ENCODE measurements around the gene STEAP3.
A peak's percentile ranks its signal among the peaks of the same experiment; 100 is the strongest.

Gene STEAP3

GRCh38 chr2:119227346-119227745 is 3.7 kb downstream of the STEAP3 start:
- DNase-seq (ENCODE audit: low spot score) = peak; percentile 49

GRCh38 chr2:119228136-119228535 is 4.5 kb downstream of the STEAP3 start:
- DNase-seq (ENCODE audit: low spot score) = no peak

DNA sequence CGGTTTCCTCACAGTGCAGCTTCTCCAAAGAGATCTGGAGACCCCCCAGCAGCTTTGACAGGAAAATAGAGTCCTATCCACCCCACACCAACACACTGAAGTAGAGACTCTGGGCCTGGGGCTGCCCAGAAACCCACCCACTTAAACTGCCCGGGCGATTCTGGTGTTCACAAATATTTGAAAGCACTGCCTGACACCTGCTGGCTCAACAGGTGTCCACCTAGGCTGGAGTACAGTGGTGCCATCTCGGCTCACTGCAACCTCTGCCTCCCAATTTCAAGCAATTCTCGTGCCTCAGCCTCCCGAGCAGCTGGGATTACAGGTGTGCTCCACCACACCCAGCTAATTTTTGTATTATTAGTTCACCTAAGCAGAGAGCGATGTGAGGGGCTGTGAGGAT is 5.3 kb downstream of the STEAP3 start:
- no peak for DNase-seq (ENCODE audit: low spot score)

DNA sequence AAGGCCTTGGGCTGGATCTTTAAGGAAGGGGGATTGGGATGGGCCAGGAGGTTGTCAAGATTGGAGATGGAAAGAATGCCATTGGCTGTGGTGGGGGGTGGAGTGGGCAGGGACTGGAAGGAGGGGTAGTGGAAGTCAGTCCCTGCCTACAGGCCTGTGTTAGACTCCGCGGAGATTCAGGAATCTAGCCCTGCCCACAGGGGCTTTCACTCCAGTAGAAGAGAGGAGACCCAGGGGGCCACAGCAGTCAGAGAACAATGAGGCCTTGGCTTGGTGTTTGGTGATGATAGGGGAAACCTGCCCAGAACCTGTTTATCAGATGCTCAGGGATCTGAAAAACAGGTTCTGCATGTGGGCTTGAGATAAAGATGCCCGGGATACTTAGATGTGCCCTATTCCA is 6.1 kb downstream of the STEAP3 start:
- no peak for DNase-seq (ENCODE audit: low spot score)

- no peak for DNase-seq (ENCODE audit: low spot score)
Observed at GRCh38 chr2:119230219-119231185, 6.9 kb downstream of the STEAP3 start.

DNA sequence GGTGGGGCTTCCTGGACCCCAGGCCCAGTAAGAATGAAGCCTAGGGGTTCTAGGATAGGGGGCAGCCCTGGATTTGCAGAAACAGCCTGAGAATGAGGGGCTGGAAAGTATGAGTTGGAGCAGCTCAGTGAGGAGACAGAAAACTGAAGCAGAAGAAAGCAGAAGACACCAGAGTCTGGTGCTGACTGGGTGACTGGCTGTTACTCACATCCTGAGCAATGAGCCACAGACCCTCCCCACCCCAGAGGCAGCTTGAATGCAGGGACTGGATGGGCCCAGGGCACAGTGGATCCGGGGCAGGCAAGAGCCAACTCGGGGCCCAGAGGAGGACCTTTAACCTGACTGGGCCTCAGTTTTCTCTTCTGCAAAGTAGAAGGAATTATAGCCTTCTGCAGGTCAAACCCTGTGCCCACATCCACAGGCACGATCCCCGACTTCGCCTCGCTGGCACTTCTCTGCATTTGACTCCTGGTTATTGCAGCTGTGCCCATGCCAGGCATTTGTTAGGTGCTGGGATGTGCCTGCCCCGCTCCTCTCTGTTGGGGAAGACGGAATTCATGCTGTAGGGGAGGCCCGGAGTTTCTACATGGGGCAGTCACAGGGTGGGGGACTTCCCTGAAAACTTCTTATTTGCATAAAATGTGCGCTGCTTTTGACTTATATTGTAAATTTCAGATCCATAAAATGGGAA is 8.5 kb downstream of the STEAP3 start:
- DNase-seq (ENCODE audit: low spot score) = no peak

GRCh38 chr2:119232666-119232993 is 9.0 kb downstream of the STEAP3 start:
- no peak for DNase-seq (ENCODE audit: low spot score)

DNA sequence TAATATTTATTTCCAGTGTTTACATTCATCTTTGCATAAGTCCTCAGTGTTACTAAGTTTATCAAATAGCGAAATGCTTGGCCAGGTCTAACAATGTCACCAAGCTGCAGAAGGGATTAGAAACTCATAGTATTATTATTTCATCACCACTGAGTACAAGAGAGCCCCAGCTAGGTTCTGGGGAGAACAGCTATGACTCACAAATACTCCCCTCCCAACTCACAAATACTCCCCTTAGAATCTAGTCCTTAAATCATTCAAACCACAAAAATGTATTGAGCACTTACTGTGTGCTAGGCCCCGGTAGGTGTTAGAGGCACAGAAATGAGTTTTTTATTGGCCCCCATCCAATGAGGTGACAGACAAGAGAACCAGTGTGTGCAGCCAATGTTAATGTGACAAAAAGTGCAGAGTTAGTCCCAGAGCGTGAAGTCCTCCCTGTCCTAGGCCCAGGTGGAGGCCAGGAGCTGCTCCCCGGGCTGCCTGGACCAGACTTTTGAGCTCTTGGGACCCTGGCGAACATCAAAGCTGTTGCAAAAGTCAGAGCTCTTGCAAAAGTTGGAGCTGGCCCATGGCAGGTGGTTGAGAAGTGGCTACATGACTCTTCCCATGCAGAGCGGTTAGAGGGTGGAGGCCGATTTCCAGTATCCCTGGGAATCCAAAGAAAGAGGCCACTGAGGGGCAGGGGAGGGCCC is 9.8 kb downstream of the STEAP3 start:
- no peak for DNase-seq (ENCODE audit: low spot score)

GRCh38 chr2:119234021-119235019 is 10.7 kb downstream of the STEAP3 start:
- DNase-seq (ENCODE audit: low spot score) = peak; percentile 53

- DNase-seq (ENCODE audit: low spot score) = no peak
Observed at GRCh38 chr2:119236796-119237195, 13.2 kb downstream of the STEAP3 start.

DNA sequence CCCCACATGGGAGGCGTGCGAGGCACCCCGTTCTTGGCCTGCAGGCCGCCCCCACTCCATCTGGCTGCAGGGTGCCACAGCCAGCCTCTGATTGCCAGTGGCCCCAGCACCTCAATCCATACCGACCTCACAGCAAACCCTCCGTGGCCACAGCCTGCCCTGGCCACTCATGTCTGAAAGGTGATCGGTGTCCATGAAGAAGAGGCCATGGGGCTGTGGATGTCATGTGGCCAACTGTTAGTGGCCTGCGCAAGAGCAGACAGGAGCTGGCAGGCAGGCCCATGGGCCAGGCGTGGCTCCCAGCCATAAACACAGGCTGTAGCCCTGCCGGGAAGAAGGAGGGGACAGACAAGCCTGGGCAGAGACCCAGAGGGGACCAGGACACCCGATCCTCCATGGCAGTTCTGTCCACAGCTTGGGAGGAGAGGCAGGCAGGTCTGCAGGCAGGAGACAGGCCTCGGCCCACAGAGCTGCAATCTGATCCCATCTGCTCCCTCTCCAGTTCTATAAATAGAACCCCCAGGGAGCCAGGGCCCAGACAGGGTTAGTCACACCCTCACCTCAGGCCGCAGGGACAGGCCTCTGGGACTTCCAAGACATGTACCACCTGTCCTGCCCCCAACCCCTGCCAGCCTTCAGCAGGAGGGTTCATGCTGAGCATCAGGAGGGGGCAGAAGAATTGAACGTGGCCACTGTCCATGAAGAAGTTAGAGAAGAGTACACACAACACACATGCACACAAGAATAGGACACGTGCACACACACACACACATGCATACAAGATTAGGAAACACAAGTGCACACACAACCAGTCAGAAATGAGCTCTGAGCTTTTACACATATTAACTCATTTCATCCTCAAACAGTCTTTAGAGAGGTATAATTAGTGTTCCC is 16.9 kb downstream of the STEAP3 start:
- peak; percentile 46 for DNase-seq (ENCODE audit: low spot score)

- DNase-seq (ENCODE audit: low spot score) = no peak
Observed at GRCh38 chr2:119241205-119241532, 17.5 kb downstream of the STEAP3 start.

DNA sequence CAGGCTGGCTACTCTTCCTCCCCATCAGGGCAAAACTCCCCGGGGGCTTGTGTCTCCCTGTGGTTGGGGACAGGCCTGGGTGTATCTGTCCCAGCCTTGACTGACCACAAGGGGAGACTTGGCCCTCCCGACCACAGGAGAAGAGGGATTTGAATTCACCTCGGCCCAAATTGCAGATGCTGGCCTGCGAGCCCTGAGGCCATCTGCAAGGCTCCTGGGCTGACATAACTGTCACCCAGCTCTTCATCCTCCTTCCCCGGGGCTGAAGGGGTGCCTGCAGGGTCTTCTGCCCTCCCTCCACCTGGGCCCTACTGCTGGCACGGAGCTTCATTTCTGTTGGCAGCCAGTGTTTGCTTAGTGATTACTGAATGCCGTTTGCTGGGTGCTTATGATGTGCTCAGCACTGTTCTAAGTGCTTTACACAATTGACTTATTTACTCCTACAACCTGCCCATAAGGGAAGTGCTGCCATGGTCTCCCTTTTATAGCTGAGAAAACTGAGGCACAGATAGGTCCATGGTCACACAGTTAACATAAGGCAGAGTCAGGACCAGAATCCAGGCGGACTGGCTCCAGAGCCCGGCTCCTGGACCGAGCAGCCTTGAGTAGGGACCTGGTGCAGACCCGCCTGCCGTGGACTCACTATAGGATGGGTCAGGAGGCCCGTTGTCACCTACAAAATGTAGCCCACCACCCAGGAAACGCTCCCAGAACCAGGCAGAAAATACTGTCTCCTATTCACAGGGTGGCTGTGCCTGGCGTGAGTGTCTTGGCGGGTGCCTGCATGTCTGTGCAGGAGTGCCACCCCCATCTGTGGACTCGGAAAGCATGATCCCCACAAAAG is 18.9 kb downstream of the STEAP3 start:
- no peak for DNase-seq (ENCODE audit: low spot score)

- no peak for DNase-seq (ENCODE audit: low spot score)
Observed at GRCh38 chr2:119243621-119244020, 20.0 kb downstream of the STEAP3 start.

DNA sequence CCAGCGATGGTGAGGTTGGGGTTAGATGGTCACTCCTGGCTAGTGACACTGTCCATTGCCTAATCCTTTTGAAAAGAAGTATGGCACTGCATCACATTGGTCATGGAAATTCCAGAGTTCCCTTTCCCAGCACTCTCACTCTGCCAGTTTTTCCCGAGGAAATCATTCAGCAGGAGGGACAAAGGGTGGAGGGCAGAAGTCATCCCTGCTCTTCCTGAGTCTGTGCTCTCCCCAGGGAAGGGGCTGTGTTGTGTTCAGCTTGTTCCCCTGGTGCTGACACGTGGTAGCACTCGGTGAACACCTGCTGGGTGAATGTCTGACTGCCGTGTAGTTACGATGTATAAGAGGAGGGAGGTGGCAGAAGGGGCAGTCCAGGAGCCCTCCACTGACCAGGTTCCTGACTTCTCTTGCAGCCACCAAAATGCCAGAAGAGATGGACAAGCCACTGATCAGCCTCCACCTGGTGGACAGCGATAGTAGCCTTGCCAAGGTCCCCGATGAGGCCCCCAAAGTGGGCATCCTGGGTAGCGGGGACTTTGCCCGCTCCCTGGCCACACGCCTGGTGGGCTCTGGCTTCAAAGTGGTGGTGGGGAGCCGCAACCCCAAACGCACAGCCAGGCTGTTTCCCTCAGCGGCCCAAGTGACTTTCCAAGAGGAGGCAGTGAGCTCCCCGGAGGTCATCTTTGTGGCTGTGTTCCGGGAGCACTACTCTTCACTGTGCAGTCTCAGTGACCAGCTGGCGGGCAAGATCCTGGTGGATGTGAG is 21.6 kb downstream of the STEAP3 start:
- DNase-seq (ENCODE audit: low spot score) = no peak

DNA sequence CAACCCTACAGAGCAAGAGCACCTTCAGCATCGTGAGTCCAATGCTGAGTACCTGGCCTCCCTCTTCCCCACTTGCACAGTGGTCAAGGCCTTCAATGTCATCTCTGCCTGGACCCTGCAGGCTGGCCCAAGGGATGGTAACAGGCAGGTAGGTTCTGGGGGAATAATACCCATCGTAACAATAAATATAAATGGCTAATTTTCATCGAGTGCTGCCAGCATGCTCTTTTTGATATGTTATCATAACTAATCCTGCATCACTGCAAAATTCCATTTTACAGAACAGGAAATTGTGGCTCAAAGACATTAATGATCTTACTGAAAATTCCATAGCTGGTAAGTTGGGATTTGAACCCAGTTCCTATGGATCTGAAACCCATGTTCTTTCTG is 22.2 kb downstream of the STEAP3 start:
- no peak for DNase-seq (ENCODE audit: low spot score)

DNA sequence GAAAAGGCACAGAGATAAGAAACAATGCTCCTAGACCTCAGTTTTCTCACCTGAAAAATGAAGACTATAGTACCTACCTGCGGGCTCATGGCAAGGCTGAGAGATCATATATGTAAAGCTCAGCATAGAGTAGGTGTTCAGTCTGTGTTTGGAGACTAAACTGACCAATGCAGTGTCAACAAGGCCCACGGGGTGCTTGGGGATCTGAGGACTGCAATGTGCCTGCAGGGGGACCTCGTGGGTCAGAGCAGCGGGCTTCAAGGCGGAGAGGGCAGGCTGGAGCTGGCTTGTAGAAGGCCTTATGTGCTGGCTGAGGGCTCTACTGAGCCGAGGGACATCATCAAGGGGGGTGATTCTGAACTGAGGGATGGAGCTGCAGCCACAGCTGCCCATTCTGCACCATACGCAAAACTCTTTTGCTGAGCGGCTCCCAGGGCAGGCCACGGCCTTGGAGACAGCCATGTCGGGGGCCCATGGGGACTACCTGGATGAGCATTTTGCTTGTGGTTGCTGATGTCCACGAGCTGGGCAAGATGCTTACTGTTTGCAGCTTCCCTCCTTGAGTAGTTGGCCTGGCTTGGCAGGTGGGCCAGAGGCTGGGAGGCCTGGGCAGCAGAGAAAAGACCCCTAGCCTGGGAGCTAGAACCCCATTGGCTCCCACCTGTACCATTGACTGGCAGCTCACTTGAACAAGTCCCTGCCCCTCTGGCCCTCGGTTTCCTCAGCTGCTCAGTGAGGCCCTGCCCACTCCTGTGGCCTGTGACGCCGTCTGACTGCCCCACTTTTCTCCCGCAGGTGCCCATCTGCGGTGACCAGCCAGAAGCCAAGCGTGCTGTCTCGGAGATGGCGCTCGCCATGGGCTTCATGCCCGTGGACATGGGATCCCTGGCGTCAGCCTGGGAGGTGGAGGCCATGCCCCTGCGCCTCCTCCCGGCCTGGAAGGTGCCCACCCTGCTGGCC is 23.5 kb downstream of the STEAP3 start:
- DNase-seq (ENCODE audit: low spot score) = no peak

GRCh38 chr2:119247844-119248271 is 24.2 kb downstream of the STEAP3 start:
- DNase-seq (ENCODE audit: low spot score) = no peak

Measured in Ammon's horn (tissue), 1 donor.